Measurements from ENCODE around the gene ANKUB1. TPM values are rescaled to one million over a fixed set of nuclear protein-coding genes. Genes with fewer than 3 reads are reported as not detected.

Gene ANKUB1
- total RNA-seq, 1 experiment from 2014 or later, result not detected

DNA sequence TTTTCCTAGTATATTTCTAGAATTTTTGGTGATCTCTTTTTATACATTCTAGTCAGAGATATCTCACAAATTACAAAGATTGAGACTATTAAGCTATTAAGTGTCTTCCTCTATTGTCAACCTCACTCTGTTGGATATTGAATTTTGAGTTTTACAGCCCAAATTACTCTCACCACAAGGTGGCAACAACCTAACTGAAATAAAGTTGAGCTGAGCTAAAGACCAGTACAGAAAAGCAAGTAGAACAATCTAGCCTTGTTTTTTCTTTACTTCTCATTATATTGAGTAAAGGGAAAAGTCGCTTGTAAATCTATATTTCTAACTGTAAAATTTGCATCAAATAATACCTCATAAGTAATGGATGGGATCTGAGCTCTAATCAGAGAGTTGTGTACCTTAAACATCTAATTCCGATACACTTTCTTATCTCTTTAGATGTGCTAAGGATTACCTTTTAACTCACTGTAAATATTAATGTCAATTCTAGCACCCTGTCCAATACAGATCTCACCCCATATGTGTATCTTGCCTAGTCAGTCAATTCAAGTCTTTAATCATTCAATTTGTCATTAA is 26.5 kb downstream of the ANKUB1 start (continued):
- TF ChIP-seq ARID4B (CRISPR knock-in tag; IDR thresholded peaks at IDR 0.05; ENCODE audit: borderline replicate concordance), result no peak
- no peak for TF ChIP-seq CREB1 (CRISPR knock-in tag; IDR thresholded peaks at IDR 0.05)
- TF ChIP-seq MYBL2 (CRISPR knock-in tag; IDR thresholded peaks at IDR 0.05), result no peak
- TF ChIP-seq NFATC4 (CRISPR knock-in tag; IDR thresholded peaks at IDR 0.05), result no peak
- TF ChIP-seq STAT6 (CRISPR knock-in tag; conservative IDR thresholded peaks at IDR 0.05; ENCODE audit: low read depth), result no peak

- Mint-ChIP-seq H3K4me3 (no peak overlapping the region), H3K9me3 (no peaks in the 10 kb centered on the region), H3K27me3 (ENCODE audit: low read depth) (no peaks in the 10 kb centered on the region; the same call in none of the 2 replicates), H3K4me1 (no peaks in the 10 kb centered on the region), H3K36me3 (no peaks in the 10 kb centered on the region), H3K27ac (no peak overlapping the region)
- DNase-seq (ENCODE audit: low spot score), result no peak
- peak; percentile 36; the same call in 1 of the 2 replicates for ATAC-seq
- ChIA-PET CTCF (interaction anchor here (0.6 kb wide), 1 partner anchor 270 kb away, joined by 3 read pairs; no protein-coding TSS in a partner anchor), POLR2A (no interaction called here)
- TF ChIP-seq, protein P1, sequence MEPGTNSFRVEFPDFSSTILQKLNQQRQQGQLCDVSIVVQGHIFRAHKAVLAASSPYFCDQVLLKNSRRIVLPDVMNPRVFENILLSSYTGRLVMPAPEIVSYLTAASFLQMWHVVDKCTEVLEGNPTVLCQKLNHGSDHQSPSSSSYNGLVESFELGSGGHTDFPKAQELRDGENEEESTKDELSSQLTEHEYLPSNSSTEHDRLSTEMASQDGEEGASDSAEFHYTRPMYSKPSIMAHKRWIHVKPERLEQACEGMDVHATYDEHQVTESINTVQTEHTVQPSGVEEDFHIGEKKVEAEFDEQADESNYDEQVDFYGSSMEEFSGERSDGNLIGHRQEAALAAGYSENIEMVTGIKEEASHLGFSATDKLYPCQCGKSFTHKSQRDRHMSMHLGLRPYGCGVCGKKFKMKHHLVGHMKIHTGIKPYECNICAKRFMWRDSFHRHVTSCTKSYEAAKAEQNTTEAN (CRISPR knock-in tag; IDR thresholded peaks at IDR 0.05), result no peak
- TF ChIP-seq ZNF416 (CRISPR knock-in tag; IDR thresholded peaks at IDR 0.05), result no peak
- TF ChIP-seq FOXP1 (CRISPR knock-in tag; IDR thresholded peaks at IDR 0.05; ENCODE audit: borderline replicate concordance), result no peak
- no peak for TF ChIP-seq ERG (CRISPR knock-in tag; IDR thresholded peaks at IDR 0.05)
- no peak for TF ChIP-seq MAX (CRISPR knock-in tag; IDR thresholded peaks at IDR 0.05)
- no peak for TF ChIP-seq ATF3 (CRISPR knock-in tag; conservative IDR thresholded peaks at IDR 0.05)
- TF ChIP-seq ZNF671 (CRISPR knock-in tag; IDR thresholded peaks at IDR 0.05), result no peak
- no peak for TF ChIP-seq HMGXB4 (CRISPR knock-in tag; IDR thresholded peaks at IDR 0.05)
- no peak for TF ChIP-seq CREB1 (CRISPR knock-in tag; IDR thresholded peaks at IDR 0.05)
- no peak for TF ChIP-seq RELA (CRISPR knock-in tag; IDR thresholded peaks at IDR 0.05; ENCODE audit: borderline replicate concordance)
- no peak for TF ChIP-seq USF1 (CRISPR knock-in tag; IDR thresholded peaks at IDR 0.05)
- TF ChIP-seq, protein P2, sequence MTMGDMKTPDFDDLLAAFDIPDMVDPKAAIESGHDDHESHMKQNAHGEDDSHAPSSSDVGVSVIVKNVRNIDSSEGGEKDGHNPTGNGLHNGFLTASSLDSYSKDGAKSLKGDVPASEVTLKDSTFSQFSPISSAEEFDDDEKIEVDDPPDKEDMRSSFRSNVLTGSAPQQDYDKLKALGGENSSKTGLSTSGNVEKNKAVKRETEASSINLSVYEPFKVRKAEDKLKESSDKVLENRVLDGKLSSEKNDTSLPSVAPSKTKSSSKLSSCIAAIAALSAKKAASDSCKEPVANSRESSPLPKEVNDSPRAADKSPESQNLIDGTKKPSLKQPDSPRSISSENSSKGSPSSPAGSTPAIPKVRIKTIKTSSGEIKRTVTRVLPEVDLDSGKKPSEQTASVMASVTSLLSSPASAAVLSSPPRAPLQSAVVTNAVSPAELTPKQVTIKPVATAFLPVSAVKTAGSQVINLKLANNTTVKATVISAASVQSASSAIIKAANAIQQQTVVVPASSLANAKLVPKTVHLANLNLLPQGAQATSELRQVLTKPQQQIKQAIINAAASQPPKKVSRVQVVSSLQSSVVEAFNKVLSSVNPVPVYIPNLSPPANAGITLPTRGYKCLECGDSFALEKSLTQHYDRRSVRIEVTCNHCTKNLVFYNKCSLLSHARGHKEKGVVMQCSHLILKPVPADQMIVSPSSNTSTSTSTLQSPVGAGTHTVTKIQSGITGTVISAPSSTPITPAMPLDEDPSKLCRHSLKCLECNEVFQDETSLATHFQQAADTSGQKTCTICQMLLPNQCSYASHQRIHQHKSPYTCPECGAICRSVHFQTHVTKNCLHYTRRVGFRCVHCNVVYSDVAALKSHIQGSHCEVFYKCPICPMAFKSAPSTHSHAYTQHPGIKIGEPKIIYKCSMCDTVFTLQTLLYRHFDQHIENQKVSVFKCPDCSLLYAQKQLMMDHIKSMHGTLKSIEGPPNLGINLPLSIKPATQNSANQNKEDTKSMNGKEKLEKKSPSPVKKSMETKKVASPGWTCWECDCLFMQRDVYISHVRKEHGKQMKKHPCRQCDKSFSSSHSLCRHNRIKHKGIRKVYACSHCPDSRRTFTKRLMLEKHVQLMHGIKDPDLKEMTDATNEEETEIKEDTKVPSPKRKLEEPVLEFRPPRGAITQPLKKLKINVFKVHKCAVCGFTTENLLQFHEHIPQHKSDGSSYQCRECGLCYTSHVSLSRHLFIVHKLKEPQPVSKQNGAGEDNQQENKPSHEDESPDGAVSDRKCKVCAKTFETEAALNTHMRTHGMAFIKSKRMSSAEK (CRISPR knock-in tag; IDR thresholded peaks at IDR 0.05; ENCODE audit: borderline replicate concordance), result no peak
- TF ChIP-seq NR3C1 (CRISPR knock-in tag; conservative IDR thresholded peaks at IDR 0.05; ENCODE audit: low read depth), result no peak
- no peak for TF ChIP-seq NFE2L1 (CRISPR knock-in tag; IDR thresholded peaks at IDR 0.05)
These were observed 28.1 kb downstream of the ANKUB1 start for GRCh38 chr3:149764302-149764701.

Measured in WTC11 (cell line).